ENCODE measurements around the gene CDKN2B-AS1. TPM values are rescaled to one million over a fixed set of nuclear protein-coding genes. Genes with fewer than 3 reads are reported as not detected.

CDKN2B-AS1 gene
- total and polyA plus RNA-seq, 8 donors, result 0.24 to 0.92 (median 0.55) TPM; not detected in 3

DNA sequence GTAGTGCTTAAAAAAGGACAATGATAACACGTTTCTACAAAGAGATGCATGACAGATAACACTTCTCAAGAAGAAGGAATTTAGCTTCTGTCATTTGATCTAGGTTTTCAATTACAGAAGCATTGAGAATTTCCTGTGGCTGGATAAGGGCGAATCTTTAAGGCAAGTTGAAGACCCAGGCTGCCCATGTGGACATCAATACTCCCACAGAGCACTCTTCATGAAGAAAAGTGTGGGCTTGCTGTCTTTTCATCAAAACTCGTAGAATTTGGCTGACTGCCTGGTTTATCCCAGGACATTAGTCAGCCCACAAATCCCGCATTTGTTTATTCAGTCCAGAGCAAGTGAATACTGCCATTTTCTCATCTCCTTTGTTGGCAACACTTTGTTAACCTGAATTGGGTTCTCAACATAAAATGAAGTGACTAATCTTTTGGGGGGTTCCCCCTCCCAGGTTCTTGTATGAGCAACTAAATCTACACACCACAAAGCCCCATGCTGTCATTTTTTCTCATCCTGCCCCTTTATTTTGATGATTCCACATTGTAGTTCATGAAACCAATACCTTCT, 57.9 kb downstream of the CDKN2B-AS1 start:
- Histone ChIP-seq H3K4me1 (no peaks in the 10 kb centered on the region), H3K36me3 (no peaks in the 10 kb centered on the region), H3K27ac (no peak overlapping the region), H3K9me3 (no peaks in the 10 kb centered on the region), H3K4me3 (no peak overlapping the region), H3K27me3 (no peaks in the 10 kb centered on the region)
- 36 to 43% methylated on average over 4 of the region's 4 CpGs for WGBS, 2 donors
- intact Hi-C loops (cut with DNase I), result no loop called here
- DNase-seq (no peak), FAIRE-seq (no peak), ATAC-seq (peak in 2 of 4 donors; percentile 56 to 60)
- TF ChIP-seq, protein P1, sequence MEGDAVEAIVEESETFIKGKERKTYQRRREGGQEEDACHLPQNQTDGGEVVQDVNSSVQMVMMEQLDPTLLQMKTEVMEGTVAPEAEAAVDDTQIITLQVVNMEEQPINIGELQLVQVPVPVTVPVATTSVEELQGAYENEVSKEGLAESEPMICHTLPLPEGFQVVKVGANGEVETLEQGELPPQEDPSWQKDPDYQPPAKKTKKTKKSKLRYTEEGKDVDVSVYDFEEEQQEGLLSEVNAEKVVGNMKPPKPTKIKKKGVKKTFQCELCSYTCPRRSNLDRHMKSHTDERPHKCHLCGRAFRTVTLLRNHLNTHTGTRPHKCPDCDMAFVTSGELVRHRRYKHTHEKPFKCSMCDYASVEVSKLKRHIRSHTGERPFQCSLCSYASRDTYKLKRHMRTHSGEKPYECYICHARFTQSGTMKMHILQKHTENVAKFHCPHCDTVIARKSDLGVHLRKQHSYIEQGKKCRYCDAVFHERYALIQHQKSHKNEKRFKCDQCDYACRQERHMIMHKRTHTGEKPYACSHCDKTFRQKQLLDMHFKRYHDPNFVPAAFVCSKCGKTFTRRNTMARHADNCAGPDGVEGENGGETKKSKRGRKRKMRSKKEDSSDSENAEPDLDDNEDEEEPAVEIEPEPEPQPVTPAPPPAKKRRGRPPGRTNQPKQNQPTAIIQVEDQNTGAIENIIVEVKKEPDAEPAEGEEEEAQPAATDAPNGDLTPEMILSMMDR (IDR thresholded peaks at IDR 0.05), result no peak

DNA sequence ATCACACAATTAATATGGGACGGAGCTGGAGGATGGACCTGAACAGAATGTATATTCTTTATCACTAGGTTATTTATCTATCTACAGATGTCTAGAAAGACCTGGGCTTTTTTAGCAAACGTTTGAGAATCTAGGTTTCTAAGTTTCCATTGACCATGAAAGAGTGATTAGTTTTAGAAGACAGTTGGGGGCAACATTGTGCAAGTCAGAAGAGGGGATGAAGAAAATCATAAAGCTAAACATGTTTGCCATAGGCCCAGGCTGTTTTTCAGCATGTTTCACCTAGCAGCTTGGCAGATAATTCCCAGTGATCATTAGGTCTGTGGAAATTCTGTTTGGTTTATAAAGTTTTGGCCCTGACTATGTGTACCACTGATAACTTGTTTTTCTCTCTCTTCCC, 58.6 kb downstream of the CDKN2B-AS1 start:
- H3K9me3 ChIP-seq, result no peaks in the 10 kb centered on the region
- H3K4me3 ChIP-seq, result no peak overlapping the region
- DNase-seq (no peak), ATAC-seq (no peak), FAIRE-seq (no peak)
- H3K27me3 ChIP-seq, result no peaks in the 10 kb centered on the region
- TF ChIP-seq, protein P1 (IDR thresholded peaks at IDR 0.05), result no peak
- 49% methylated on average over 2 of the region's 2 CpGs for WGBS, 2 donors
- no peaks in the 10 kb centered on the region for H3K4me1 ChIP-seq
- H3K27ac ChIP-seq, result no peak overlapping the region
- intact Hi-C loops (cut with DNase I), result no loop called here
- no peaks in the 10 kb centered on the region for H3K36me3 ChIP-seq

DNA sequence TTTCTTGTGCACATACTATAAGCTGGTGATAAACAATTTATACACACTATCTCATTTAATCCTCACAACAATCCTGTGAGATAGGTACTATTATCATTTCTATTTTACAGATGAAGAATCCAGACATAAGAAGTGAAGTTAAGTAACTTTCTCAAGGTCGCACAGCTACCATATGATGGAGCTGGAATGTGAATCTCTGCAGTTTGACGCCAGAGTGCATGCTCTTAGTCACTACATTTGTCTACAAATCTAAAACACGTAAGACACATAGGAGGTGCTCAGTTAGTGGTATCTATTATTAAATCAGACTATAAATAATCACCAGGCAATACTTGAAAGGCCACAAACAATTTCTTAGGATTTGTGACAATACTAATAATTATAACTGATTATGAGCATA, 59.5 kb downstream of the CDKN2B-AS1 start:
- DNase-seq (no peak), FAIRE-seq (no peak), ATAC-seq (no peak)
- Histone ChIP-seq H3K4me1 (no peaks in the 10 kb centered on the region), H3K27ac (no peak overlapping the region), H3K27me3 (no peaks in the 10 kb centered on the region), H3K4me3 (no peak overlapping the region), H3K36me3 (no peaks in the 10 kb centered on the region), H3K9me3 (no peaks in the 10 kb centered on the region)
- TF ChIP-seq, protein P1 (IDR thresholded peaks at IDR 0.05), result no peak
- intact Hi-C loops (cut with DNase I), result no loop called here
- 81 to 89% methylated on average over 3 of the region's 3 CpGs for WGBS, 2 donors

DNA sequence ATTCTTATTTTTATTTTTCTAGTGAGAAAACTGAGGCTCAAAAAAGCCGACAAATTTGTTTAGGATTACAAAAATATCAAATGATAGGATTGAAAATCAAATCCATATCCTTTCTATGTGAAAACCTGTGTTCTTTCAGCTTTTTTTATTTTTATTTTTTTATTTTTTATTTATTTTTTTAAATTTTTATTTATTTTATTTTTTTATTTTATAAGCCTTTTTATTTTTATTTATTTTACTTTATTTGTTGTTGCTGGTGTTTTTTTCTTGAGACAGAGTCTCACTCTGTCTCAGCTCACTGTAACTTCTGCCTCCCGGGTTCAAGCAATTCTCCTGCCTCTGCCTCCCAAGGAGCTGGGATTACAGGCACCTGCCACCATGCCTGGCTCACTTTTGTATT, 59.9 kb downstream of the CDKN2B-AS1 start:
- no peak for DNase-seq
- Histone ChIP-seq H3K27ac (no peak overlapping the region), H3K9me3 (no peaks in the 10 kb centered on the region), H3K4me1 (no peaks in the 10 kb centered on the region), H3K27me3 (no peaks in the 10 kb centered on the region), H3K36me3 (no peaks in the 10 kb centered on the region), H3K4me3 (no peak overlapping the region)
- no peak for ATAC-seq
- TF ChIP-seq, protein P1 (IDR thresholded peaks at IDR 0.05), result no peak
- 88 to 95% methylated on average over 2 of the region's 2 CpGs for WGBS, 2 donors
- FAIRE-seq, result peak; percentile 9
- intact Hi-C loops (cut with DNase I), result no loop called here

DNA sequence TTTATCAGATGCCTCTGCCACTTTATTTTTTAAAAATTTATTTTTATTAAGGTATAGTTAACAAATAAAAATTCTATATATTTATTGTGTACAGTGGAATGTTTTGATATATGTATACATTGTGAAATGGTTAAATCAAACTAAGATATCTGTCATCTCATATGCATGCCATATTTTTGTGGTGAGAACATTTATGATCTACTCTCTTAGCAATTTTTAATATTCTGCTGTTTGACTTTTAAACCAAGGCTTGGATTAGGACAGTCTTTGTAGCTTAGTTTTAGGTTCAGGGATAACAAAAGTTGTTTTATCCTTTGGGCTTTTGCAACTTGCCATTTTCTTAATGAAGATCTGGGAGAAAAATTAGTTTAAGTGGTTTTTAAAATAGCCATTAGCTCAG, 60.5 kb downstream of the CDKN2B-AS1 start:
- no peak for DNase-seq

More for the DNA sequence above, 60.5 kb downstream of the CDKN2B-AS1 start:
- intact Hi-C loops (cut with DNase I), result no loop called here
- Histone ChIP-seq H3K4me3 (no peak overlapping the region), H3K27ac (no peak overlapping the region), H3K27me3 (no peaks in the 10 kb centered on the region), H3K4me1 (no peaks in the 10 kb centered on the region), H3K36me3 (no peaks in the 10 kb centered on the region), H3K9me3 (no peaks in the 10 kb centered on the region)
- ATAC-seq (no peak), FAIRE-seq (no peak)
- TF ChIP-seq, protein P1 (IDR thresholded peaks at IDR 0.05), result no peak
